Ammon's horn (tissue), 1 donor: ENCODE measurements around the gene PTH2R.
A peak's percentile ranks its signal among the peaks of the same experiment; 100 is the strongest.
"Not testable (repeated sequence)": the region's sequence is repeated elsewhere in the genome, so short reads cannot be mapped to it uniquely, and the experiment has no call there.

Experiments used
- DNase-seq: peaks from one replicate; pipeline ENCODE4 v3.0.0-alpha.2; 2016; ENCODE audit warnings: low spot score

Gene PTH2R

GRCh38 chr2:208396796-208397195 lies 9.8 kb upstream of the PTH2R start:
- DNase-seq = not testable (repeated sequence)

DNA sequence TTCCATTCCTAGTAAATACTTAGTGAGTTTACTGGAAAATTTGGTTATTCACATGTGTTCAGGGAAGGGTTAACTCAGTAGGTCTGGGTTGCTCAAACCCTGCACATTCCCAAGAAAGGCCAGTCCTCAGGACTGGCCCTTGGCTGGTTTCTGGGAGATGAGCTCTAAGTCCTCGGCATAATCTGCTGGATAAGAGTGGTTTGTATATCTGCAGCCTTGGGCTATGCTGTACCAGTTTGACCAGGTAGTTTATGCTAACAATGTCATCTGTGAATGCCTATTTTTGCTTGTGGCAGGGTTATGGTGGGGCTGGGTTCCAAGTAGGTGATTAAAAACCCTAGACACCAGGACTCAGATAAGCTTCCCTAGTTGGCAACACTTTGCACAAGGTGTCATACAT lies 7.4 kb upstream of the PTH2R start:
- DNase-seq = no peak

DNA sequence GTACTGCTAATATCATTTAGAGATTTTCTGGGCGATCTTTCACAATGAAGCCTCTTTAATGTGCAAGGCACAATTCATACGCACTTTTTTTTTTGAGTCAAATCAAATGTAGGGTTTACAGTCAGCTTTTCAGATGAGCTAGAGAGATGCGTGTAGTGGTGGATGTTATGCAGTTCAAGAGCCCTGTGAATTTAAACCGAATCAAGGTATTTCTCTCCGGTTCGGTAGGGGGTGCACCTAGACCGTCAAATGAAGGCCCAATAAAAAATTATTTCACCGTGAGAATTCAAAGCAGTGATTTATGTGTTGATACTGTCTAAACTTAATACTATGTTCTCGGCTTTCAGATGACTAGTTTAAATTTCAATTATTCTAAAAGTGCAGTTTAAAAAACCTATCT lies 1.1 kb downstream of the PTH2R start:
- peak; percentile 31 for DNase-seq

DNA sequence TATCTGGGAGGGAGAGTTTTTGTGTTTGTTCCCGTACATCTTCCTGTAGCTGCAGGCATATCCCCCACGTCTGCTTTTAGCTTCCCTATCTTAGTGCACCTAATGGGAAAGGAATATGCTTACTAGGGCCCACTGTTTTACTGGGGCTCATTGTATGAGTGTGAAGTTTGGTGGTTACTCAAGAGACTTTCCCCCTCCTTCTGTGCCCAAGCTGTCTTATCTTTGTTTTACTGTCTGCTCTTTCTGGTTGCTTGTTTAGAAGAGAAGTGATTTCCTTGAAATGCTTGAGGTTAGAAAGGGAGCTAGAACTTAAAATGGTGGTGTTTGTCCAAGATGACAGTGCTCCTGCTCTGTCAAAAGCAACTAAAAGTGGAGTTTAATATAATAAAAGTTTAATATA lies 7.3 kb downstream of the PTH2R start:
- no peak for DNase-seq

GRCh38 chr2:208415255-208415654 lies 8.7 kb downstream of the PTH2R start:
- no peak for DNase-seq

- DNase-seq = no peak
Measured at GRCh38 chr2:208415897-208416296, 9.3 kb downstream of the PTH2R start.

- no peak for DNase-seq
Measured at GRCh38 chr2:208426412-208427045, 19.9 kb downstream of the PTH2R start.

- DNase-seq = no peak
Measured at GRCh38 chr2:208437755-208438154, 31.2 kb downstream of the PTH2R start.

DNA sequence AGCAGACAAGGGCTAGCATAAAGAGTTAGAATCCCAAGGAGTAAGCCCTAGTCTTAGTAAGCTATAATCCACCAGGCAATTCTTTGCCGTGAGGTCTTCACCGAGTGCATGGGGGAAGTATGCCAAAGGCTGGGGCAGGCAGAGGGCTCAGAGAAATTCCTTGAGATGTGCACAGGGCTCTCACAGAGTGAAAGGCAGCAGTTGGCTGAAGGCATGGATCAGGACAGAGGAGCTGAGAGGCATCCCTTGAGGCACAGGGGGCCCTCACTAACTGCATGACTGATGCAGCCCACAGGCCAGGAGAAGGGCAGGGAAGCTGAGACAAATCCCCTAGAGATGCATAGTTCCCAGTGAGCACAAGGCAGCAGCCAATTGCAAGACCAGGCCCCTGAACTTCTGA lies 34.1 kb downstream of the PTH2R start:
- no peak for DNase-seq

DNA sequence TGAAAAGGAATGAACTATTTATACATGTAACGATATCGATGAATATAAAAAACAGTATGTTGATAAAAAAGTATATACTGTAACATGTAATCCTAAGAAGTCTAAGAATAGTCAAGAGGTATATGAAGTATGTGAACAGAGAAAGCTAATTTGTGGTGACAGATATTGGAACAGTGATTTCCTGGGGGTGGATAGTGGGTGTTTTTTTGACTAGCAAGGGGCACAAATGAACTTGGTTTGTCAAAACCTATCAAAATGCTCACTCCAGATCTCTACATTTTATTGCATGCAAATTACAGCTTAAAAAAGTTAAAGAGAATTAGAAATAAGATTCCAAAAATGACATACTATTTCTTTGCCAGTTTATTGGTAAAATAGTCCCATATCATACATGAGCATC lies 35.4 kb downstream of the PTH2R start:
- no peak for DNase-seq

- DNase-seq = not testable (repeated sequence)
Measured at GRCh38 chr2:208447447-208447846, 40.9 kb downstream of the PTH2R start.

DNA sequence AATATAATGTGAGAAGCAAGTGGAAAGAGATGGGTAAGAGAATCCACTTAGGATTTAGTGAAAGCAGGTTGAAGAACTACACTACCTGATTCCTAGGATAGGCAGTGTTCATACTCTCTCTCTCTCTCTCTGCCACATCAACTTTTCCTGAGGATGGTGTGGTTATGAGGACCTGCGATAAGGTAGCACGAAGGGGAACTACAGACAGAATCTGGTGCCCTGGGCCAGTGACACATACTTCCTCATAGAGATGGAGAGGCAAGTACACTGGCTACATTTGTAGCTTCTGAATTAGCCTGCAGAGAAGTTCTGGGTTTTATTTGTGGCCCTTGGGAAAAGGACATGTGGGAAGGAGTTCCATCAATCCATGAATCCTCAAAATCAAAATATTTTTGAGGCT lies 44.5 kb downstream of the PTH2R start:
- DNase-seq = no peak

GRCh38 chr2:208454861-208455260 lies 48.3 kb downstream of the PTH2R start:
- no peak for DNase-seq

- DNase-seq = no peak
Measured at GRCh38 chr2:208463721-208464120, 57.1 kb downstream of the PTH2R start.

DNA sequence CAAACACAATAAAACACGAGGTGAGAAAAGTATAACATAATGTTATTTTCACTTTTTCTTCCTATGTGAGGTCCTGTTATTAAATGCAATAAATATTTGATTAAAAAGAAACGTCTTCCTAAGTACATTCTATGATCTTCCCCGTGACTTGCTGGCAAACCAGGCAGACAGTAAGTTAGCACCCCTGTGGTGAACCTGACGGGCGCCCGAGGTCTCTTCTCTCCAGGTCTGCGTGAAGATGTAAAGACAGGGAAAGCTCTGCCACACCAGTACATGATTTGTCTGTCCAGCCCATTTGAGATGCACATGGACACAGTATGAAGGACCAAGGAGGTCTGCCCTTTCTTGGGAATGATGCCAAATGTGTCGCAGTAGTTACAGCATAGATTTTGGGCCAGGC lies 57.6 kb downstream of the PTH2R start:
- no peak for DNase-seq

DNA sequence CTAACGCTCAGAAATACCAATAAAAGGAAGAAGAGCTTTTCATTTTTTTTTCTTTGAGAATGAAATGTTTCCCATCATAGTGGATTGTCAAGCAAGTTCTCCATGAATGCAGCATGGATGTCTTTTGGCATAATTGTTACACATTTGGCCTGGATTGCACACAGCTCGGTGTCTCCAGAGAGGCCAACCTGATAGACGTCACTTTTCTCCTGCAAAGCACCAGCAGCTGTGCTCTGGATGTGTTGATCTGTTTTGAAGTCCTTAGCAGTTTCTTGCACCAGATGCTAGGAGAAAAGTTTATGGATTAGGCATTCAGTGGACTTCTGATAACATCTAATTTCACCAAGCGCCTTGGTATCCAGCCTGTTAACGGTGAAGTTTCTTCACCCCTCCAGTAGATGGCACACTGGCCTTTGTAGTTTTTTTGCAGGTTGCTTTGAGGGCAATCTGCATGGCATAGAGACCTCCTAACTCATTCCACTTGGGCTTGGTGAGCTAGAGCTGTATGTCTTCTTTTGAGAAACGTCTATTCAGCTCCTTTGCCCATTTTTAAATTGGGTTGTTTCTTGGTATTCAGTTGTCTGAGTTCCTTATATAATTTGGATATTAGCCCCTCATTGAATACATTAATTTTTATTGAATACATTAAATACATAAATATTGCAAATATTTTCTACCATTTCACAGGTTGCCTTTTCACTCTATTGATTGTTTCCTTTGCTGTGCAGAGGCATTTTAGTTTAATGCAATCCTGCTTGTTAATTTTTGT lies 59.7 kb downstream of the PTH2R start:
- peak; percentile 46 for DNase-seq

- DNase-seq = no peak
Measured at GRCh38 chr2:208466920-208467298, 60.3 kb downstream of the PTH2R start.

- DNase-seq = no peak
Measured at GRCh38 chr2:208467564-208467963, 61.0 kb downstream of the PTH2R start.

GRCh38 chr2:208477741-208478140 lies 71.1 kb downstream of the PTH2R start:
- DNase-seq = no peak

DNA sequence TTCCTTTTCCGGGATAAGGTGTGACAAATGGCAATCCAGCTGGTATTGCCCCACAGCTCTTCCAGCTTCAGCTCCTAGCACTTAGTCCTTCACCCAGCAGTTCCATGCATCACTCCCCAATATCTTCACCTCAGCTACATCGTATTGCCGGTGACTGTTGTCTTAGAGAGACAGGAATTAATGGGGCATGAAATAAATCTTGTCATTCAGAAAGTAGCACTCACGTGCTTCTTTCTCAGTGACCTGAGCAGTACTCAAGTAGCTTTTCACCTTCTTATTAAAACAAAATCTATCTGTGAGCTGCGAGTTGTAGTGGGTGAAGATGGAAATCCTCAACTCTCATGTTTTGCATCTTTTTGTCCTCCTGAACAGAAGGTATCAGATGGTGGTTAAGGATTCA lies 72.8 kb downstream of the PTH2R start:
- DNase-seq = no peak

DNA sequence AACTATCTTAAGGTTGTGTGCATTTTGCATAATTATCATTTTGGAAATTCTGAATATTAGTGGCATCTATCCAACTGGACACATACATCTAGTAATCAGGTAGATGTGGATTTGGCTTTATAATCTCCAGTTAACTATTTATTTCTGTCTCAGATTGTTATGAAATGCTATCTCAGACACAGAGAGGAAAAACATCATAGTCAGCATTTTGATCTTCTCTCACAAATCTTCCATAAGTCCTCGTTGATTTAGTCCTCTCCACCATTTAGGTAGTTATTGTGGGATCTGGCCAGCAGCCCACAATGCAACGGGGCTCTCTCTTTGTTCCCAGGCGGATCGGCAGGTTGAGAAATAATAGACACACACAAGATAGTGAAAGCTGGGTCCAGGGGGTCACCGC lies 75.4 kb downstream of the PTH2R start:
- not testable (repeated sequence) for DNase-seq

GRCh38 chr2:208482453-208483015 lies 75.9 kb downstream of the PTH2R start:
- DNase-seq = not testable (repeated sequence)

GRCh38 chr2:208485390-208485789 lies 78.8 kb downstream of the PTH2R start:
- DNase-seq = no peak
